ENCODE measurements around the gene ZNF736. TPM values are rescaled to one million over a fixed set of nuclear protein-coding genes. Genes with fewer than 3 reads are reported as not detected.

The ZNF736 gene
- total and polyA plus RNA-seq, 4 donors, result 1.1 to 9.5 (median 5.3) TPM

- no peak for TF ChIP-seq REST (IDR thresholded peaks at IDR 0.05)
- TF ChIP-seq HNF4G (IDR thresholded peaks at IDR 0.05), result no peak
- no peak for TF ChIP-seq HNF4A (conservative IDR thresholded peaks at IDR 0.05)
- no peak for TF ChIP-seq SP1 (IDR thresholded peaks at IDR 0.05)
- no peak for TF ChIP-seq RXRA (IDR thresholded peaks at IDR 0.05)
- no peak for TF ChIP-seq YY1 (IDR thresholded peaks at IDR 0.05)
Observed at GRCh38 chr7:64359543-64359942, 45.8 kb downstream of the ZNF736 start (continued).

- Histone ChIP-seq H3K4me3 (ENCODE audit: low read depth in 1 of 3, low read length in 3 of 3) (peak overlapping the region in 2 of 3 donors; percentile 2 to 7), H3K36me3 (ENCODE audit: control insufficient read depth in 4 of 4, insufficient read depth in 3 of 4, low read depth in 1 of 4, low read length in 3 of 4) (no peaks in the 10 kb centered on the region), H3K9ac (ENCODE audit: low read depth in 1 of 2, low read length in 2 of 2) (no peak overlapping the region), H3K27ac (ENCODE audit: low read depth in 1 of 2, low read length in 2 of 2) (no peak overlapping the region), H3K9me3 (ENCODE audit: control insufficient read depth in 4 of 4, low read length in 3 of 4) (peaks cover 5 to 26% (median 19%) of the 10 kb centered on the region in 4 donors), H3K27me3 (ENCODE audit: control insufficient read depth in 4 of 4, insufficient read depth in 4 of 4, low read length in 3 of 4) (no peaks in the 10 kb centered on the region), H3K4me1 (ENCODE audit: control insufficient read depth in 4 of 4, insufficient read depth in 4 of 4, low read length in 3 of 4) (no peaks in the 10 kb centered on the region)
- no peak for TF ChIP-seq GABPA (IDR thresholded peaks at IDR 0.05 in 1 of 2, conservative IDR thresholded peaks at IDR 0.05 in 1 of 2)
- TF ChIP-seq ZBTB33 (IDR thresholded peaks at IDR 0.05), result no peak
- TF ChIP-seq HNF4G (IDR thresholded peaks at IDR 0.05), result no peak
- TF ChIP-seq MAX (IDR thresholded peaks at IDR 0.05), result no peak
- TF ChIP-seq SP1 (IDR thresholded peaks at IDR 0.05), result no peak
- no peak for TF ChIP-seq RXRA (IDR thresholded peaks at IDR 0.05)
- no peak for TF ChIP-seq HNF4A (conservative IDR thresholded peaks at IDR 0.05)
- TF ChIP-seq CTCF (IDR thresholded peaks at IDR 0.05; ENCODE audit: low read depth, low read length, missing input control), result no peak
- TF ChIP-seq REST (IDR thresholded peaks at IDR 0.05), result no peak
- TF ChIP-seq RAD21 (IDR thresholded peaks at IDR 0.05), result no peak
- no peak for TF ChIP-seq EGR1 (IDR thresholded peaks at IDR 0.05; ENCODE audit: low read depth in 2 of 2)
- no peak for TF ChIP-seq TAF1 (conservative IDR thresholded peaks at IDR 0.05)
- no peak for TF ChIP-seq FOXA1 (IDR thresholded peaks at IDR 0.05)
- DNase-seq (ENCODE audit: low spot score), result no peak
- 91% methylated on average over 2 of the region's 2 CpGs for WGBS
Observed at GRCh38 chr7:64371116-64371515, 57.4 kb downstream of the ZNF736 start.
